Activated CD4-positive, alpha-beta T cell treated with anti-CD3 and anti-CD28 coated beads, Interleukin-2, Interleukin-6, amounts not matched to agents 100 ng/mL and 50 ng/mL, durations not matched to agents 16 hours and 8 hours (primary cell): ENCODE measurements around the gene RPN2.
A peak's percentile ranks its signal among the peaks of the same experiment; 100 is the strongest.

Experiments used
- DNase-seq: peaks from one replicate; pipeline ENCODE4 v3.0.0-alpha.2; 2020

RPN2 gene

DNA sequence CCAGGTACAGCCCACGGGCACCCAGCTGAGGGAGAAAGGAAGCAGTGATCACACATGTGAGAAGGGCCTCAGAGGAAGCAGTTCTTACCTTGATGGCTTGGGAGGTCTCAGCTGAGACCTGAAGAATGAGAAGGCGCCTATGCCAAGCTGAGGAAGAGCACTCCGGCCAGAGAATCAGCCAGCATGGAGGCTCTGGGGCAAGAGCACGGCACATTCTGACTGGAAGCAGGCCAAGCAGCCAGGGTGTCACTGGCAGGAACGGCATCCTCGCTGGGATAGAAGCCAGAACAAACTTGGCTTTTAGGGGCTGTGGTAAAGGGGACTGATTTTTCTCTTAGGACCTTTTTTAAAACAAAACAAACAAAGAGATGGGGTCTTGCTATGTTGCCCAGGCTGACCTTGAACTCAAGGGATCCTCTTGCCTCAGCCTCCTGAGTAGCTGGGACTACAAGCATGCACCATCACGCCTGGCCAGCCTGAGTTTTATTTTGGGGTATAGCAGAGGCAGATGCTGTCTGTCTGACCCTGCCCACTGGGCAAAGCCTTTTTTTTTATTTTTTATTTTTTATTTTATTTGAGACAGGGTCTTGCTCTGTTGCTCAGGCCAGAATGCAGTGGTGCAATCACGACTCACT is 64.9 kb downstream of the RPN2 start:
- DNase-seq: no peak

DNA sequence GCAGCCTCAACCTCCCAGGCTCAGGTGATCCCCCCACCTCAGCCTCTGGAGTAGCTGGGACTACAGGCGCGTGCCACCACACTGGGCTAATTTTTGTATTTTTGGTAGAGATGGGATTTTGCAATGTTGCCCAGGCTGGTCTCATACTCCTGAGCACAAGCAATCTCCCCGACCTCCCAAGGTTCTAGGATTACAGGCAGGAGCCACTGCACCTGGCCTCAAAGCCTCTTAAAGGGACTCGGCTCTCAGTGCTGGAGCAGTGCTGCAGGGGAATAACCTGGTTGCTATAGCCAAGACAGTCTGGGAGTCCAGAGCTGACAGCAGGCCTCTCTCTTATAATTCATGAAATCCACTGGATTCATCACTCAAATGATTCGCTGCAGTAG is 65.4 kb downstream of the RPN2 start:
- DNase-seq: no peak

DNA sequence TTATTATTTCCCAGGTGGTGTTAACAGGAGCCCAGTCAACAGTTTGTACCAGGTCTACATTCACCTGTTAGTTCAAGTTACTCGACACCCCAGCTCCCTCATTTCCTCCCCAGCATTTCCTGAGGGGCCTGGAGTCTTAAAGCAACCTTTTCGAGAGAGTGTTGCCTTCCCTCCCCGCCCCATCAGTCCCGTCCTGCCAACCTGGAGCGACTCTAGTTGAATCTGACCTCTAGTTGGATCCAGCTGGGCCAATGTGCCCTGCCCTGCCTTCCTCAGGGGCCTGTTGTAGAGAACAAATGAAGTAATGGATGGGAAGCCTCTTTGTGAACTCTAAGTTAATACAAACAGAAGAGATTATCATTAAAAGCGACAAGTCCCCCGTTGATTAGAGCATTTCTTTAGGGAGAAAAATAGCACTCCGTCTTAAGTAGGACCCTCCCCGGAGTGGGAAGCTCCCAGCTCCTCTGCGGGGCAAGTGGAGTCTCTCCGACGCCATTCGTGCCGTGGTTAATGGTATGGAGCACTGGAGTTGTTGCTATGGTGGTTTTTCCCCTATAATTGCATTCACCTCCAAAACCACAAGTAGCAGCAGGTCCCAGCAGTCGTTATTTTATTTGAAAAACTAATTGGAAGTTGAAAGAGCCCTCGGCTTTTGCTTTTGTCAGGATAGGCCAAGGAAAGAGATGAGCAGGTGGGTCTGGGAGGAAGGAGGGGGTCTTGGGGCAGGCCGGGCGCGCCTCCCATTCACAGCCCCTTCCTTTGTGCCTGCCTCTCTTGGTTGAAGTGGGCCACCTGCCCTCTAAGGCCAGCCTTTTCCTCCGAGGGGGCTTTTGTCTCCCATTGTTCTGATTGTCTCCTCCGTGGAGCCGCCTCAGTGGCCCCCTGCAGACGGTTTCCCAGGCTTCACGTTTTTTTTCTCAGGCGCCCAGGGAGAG is 66.4 kb downstream of the RPN2 start:
- no peak for DNase-seq

DNA sequence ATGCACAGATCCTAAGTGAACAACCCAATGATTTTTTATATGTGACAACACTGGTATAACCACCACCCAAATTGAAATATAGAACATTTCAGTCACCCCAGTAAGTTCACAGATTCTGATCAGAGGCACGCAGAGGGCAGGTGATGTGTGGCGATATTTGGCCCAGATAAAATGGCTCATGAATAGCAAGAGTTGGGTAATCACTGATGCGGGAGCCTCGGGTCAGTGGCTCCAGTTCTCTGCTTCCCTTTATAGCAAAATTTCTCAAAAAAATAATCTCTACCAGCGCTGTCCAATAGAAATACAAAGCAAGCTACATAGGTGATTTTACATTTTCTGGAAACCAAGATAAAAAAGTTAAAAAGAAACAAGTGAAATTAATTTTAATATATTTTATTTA is 67.6 kb downstream of the RPN2 start:
- DNase-seq: no peak

DNA sequence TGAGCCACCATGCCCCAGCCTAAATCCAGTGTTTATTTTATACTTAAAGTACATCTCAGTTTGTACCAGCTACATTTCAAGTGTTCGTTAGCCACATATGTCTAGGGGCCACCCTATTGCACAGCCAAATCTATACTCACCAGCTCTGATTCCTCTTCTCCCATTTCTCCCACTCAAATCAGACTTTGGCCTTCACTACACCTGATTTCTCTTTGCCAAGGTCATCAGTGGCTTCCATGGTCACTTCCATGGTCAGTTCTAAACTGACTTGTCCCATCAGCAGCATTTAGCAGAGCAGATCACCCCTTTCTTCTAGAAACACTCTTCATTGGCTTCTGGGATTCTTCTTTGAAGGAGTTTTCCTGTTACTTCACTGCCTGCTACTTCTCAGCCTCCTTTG is 68.4 kb downstream of the RPN2 start:
- no peak for DNase-seq

DNA sequence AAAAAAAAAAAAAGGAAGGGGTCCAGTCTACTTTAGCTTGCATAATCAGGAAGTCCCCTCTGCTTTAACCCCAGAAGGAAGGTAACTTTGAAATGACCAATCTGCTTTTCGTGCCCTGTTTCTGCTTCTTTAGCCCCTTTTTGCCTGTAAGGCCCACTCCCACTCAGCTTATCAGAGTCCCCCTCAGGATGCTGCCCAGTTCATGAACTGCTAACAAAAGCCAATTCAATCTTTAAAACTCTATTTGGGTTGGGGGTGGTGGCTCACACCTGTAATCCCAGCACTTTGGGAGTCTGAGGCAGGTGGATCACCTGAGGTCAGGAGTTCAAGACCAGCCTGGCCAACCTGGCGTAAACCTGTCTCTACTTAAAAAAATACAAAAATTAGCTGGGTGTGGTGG is 70.2 kb downstream of the RPN2 start:
- DNase-seq: no peak

DNA sequence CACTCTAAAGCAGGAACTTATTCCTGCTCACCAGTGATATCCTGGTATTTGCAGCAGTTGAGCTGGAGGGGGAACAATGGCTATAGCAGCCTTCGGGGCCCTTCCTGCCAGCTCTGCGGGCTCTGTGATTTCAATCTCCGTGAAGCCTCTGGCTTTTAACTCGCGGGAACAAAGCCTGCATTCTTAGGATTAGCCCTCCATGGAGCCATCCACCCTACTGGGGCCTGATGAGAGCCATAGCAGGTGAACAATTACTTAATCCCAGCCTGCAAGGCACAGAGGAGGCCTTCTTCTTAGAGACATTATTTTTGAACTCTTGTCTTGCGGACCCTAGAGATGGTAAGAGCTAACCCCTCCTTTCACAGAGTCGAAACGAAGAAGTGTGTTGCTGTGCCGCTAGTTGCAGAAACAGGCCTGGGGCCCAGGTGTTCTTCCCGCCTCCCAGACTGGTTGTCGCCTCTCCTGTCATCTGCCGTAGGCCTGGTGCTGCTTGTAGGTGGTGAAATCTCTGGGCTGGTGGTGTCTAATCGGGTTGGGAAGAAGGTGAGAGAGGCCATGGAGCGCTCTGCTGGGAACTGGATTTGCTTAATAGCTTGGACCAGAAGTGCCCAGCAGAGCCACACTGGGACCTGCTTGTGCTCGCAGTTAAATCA is 72.8 kb downstream of the RPN2 start:
- no peak for DNase-seq

DNA sequence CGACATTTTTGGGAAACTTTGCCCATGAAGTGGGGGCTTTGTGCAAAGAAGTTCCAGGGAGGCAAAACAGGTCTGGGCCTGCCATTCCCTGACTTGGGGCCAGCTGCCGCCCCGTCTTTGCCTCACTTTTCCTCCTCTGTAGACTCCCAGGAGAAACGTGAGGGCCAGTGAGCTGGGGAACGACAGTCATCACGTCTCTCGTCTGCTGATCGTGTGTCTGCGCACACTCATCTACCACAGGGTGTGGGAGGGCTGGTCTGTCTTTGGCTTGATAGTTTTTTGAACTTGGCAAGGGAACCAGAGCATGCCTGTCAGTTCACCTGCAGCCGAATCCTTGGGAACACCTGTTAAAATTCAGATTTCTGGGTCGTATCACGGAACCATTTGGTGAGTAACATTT is 74.0 kb downstream of the RPN2 start:
- no peak for DNase-seq

DNA sequence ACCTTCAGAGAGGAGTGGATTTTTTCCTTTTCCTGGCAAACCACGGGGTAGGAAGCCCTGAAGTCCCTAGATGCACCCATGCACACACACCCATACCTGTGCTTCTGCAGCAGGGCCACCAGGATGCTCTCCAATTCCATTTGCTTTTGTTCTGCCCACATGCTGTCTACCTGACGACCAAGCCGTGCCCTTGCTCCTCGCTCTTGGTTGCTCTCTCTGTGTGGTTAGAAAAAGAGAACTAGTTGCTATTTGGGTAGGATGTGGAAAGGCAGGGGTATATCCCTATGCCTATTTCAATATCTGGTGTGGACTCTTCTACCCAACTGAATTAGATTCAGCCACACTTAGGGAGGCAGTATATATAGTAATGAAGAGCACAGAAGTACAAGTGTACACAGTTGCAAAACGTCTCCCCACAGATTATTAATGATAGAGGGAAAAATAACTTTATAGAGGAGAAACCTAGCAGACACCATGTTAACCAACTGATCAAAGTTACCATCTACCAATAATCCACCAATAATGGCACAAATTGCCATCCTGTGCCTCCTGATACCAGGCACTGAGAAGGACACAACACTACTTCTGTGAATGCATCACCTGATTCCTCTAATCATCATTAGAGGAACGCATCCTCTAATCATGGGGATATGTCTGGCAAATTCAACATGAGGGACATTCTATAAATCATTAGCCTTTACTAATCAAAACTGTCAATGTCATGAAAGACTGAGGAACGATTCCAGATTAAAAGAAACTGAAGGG is 75.2 kb downstream of the RPN2 start:
- DNase-seq: no peak

DNA sequence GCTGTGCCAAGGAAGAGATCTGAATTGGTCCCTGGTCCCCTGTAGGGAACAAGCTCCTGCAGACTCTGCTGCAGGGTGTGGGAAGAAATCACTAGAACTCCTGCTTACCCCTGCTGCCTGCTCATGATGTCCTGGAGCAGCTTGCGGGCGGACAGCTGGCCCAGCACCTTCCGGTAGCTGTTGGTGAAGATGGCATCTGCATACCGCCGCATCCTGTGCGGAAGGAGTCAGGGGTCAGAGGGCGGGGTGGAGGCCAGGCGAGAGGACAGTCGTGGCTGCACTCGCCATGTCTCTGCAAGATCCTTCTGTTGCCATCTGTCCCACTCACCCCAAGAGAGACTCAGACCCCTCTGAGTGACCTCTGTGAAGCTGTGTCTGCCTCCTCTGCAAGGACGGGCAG is 77.2 kb downstream of the RPN2 start:
- no peak for DNase-seq

DNA sequence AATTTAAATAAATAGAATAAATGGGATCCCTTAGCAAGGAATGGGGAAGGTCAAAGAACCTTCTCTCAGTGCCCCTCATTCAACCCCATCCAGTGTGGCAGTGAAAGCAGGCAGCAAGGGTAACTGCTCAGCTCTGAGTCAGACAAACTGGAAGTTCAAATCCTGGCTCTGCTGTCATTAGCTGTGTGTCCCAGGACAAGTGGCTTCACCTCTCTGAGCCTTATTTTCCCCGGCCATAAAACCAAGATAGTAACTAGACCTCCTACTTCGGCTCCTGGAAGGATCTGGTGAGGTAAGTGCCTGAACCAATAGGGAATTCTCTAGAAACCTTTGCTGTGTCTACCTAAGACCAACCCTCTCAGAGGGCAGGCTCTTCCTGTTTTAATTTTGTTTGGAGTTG is 78.4 kb downstream of the RPN2 start:
- DNase-seq: no peak

DNA sequence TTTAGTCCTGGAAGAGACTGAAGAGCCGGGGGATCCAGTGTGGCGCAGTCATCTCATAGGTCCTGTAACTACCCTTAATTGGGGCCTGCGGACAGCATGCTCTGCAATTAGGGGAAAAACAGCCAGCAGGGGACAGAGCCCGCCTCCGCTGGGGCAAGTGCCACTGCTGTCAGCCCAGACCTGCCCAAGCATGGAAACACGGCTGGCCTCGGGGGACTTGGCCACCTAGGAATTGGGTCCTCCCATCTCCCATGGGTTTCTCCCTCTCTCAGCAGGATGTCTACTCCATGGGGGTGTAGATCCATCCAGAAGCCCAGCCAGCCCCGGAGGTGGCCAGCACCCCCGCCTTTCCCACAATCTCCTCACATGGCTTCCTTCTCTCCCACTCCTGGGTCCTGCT is 78.9 kb downstream of the RPN2 start:
- no peak for DNase-seq

DNA sequence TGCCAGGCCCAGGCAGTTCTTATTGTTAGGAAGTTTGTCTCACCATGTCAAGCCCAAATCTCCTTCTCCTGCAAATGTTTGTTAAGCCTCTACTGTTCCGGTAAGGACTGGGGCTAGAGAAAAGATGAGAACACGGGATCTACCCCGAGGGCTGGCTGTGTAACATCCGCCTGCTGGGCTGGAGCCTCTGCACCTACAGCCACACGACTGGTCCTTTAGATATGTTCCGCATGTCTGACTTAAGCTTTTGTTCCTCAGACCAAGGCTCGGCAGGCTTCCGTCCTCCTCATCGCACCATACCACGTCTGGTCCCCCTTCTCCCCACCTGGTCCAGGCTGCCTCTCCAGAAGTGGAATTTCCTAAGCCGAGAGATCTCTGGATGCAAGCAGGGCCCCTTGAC is 79.9 kb downstream of the RPN2 start:
- DNase-seq: no peak

DNA sequence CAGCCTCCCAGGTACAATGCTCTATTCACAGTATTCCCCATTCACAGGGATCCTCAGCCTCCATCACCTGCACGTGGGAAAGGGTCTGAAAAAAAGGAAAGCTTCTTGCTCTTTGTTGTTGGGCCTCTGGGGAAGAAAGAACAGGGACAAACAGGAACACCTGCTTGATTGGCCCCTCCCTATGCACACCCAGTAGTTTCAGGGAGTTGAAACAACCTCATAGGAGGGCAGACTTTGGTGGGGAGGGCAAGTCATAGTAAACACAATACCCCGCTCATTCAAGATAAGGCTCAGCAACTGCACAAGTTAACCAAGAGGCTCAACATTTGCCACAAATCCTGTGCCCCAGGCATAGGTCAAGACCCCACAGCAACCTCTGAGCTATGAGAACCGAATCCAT is 80.7 kb downstream of the RPN2 start:
- DNase-seq: no peak

DNA sequence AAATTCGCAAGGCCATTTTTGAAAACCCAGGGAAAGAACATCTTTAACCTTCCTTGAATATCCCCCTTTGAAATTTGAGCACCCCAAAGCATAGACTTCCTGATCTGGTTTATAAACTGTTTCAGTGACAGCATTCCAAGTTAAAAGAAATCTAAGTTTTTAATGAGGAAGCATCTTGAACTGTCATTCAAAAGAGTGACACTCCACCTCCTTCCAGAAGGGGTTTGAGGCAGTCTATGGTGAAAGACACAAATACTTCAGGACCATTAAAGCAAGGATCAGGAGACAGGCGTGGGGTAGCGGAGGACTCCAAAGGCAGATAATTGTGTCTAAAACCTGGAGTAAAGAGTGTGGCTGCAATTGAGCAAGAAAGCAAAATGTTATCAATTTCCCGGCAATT is 81.8 kb downstream of the RPN2 start:
- DNase-seq: no peak

DNA sequence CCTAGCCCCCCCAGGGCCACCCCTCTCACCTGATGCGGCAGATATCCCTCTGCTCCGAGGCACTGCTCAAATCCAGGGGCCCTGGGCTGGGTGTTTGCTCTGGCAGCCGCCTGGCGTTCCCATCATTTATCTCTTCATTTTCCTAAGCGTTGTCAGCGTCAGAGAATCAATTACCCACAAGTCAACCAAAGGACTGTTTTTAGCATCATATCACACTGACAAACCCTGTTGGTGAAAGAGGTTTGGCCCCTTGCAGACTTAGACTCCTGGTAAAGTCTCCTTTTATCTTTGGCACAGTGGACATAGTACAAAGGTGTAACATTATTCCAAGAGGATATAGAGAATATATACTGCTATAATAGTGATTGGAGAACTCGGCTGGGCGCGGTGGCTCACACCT is 82.6 kb downstream of the RPN2 start, which contains the start of gene GHRH:
GHRH (minus strand) TSS at position 101 of the 400 bp plus-strand sequence. CDS start 4,925 bp downstream, outside the sequence.
- DNase-seq: no peak

DNA sequence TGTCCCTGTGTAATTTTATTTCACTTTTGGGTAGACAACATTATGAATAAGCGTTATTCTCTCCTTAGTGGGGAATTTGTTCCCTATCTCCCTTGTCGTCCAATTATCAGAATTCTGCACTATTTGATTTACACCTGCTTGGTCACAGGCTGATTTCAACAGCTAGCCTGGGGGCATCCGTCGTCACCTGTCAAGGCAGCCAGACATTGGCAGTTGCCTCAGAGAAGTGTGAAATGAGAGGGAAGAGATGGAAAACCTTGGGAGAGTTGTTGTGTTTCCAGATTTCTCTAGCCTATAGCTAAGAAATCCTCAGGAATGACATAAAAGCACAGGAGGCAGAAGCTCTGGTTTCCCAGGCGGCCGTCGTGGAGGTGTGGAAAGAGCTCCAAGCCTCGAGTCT is 83.4 kb downstream of the RPN2 start:
- DNase-seq: no peak

DNA sequence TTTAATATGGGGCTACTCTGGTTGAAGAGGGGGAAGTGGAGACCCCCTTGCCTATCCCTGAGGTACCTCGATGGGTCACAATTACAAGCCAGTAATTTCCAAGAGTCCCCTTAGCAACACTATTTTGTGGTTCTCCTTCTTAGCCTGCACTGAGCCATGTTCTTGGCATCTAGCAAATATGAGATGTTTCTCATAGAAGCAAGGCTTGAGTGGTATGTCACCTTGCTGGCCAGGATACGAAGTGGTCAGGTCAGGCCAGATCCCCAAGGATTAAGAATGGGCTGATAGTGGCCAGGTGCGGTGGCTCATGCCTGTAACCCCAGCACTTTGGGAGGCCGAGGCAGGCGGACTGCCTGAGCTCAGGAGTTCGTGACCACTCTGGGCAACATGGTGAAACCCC is 84.6 kb downstream of the RPN2 start:
- no peak for DNase-seq

DNA sequence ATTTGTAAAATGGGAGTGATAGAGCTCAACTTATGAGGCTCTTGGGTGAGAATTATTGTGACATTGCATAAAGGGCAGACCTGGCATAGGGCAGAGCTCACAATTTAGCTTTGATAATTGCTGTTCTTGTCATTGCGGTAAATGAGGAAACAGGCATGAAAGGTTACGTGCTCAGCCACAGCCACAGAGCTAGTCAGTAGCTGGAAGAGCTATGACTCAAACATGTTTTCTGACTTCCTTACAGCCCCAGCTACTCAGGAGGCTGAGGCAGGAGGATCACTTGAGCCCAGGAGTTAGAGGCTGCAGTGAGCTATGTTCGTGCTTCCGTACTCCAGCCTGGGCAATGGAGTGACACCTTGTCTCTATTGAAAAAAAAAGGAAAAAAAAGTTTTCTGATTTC is 86.0 kb downstream of the RPN2 start:
- DNase-seq: peak; percentile 45

DNA sequence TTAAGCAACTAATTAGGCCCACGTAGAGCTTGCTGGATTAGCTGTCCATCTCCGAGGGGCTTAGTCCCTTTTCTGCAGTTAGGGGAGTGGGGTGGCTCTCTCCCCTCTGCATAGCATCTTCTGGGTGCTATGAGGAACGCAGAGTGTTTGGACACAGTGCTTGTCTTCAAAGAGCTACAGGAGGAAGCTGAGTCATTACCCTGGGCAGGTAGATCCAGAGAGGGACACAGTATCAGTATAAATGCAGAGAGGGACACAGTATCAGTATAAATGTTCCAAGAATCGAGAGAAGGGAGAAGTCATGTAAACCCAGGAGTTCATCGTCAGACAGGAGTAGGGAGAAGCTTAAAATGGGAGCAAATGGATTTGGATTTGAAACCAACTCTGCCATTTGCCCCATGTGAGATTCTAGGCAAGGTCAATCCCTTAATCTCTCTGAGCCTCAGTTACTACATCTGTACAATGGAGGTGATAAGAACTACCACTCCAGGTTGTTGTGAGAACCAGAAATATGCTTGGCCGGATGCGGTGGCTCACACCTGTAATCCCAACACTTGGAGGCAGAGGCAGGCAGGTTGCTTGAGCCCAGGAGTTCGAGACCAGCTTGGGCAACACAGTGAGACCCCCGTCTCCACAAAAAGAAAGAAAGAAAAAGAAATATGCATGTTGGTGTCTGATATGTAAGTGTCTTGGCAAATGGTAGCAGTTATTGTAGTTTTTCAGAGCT is 88.0 kb downstream of the RPN2 start:
- no peak for DNase-seq

DNA sequence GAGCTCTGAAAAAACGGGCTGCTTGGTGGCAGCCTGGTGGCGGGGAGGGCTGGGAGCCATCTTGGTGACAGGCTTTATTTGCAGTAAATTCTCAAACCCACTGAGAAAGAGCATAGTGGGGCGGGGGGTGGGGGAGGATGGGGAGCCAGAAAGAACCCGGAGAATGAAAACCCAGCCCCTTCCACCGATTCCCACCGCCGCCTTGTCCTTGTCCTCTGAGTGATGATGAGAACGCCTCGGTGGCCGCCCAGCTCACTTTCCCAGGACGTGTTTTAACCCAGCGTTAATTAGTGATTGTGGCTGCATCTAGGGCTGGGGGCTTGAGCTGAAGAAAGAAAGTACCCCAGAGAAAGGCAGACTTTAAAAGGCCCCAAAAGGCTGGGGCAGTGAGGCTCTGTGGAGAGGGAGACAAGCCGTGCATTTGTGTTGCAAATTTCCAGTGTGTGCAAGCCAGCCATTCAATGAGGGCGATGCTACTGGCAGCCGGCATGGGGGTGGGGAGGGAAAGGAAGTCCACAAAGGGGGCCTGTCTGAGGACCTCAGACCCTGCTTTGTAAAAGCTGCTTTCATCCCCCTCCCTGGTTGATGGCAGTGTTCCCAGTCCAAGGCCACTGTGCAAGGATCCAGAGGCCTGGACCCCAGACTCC is 88.7 kb downstream of the RPN2 start:
- DNase-seq: no peak
